Choroid plexus epithelial cell (primary cell): ENCODE data around the gene SNRPN.
"Not testable (repeated sequence)": the region's sequence is repeated elsewhere in the genome, so short reads cannot be mapped to it uniquely, and the experiment has no call there.

Experiments
- DNase-seq: peaks from one replicate; pipeline ENCODE4 v3.0.0-alpha.2; 2010; ENCODE audit warnings: low read depth
- H3K4me3 ChIP-seq: 2 replicates; pipeline ENCODE4 v1.5.1; 2011; ENCODE audit warnings: low read depth, mild to moderate bottlenecking, control low read depth, low read length, moderate library complexity
- CTCF ChIP-seq: conservative IDR thresholded peaks from 2 replicates; pipeline ENCODE4 v1.5.1; 2011; ENCODE audit warnings: low read depth, mild to moderate bottlenecking, control low read depth, inconsistent platforms, low read length, moderate library complexity

The SNRPN gene

GRCh38 chr15:24954783-24955530 is at the start of gene SNRPN, which contains the start of gene SNURF:
SNRPN (plus strand) TSS chr15:24954987; CDS start chr15:24974454, 19,467 bp downstream.
SNURF (plus strand) TSS chr15:24954987; CDS start chr15:24955049, 62 bp downstream.
- DNase-seq = peak; percentile 80
- peak within 1 kb of the TSS; percentile 70 for H3K4me3 ChIP-seq
- no peak for TF ChIP-seq CTCF

- no peak overlapping the region for H3K4me3 ChIP-seq
- DNase-seq = no peak
- TF ChIP-seq CTCF = no peak
These were observed 38.3 kb upstream of the SNRPN start for GRCh38 chr15:24916305-24917009.

GRCh38 chr15:24917431-24917830 is 37.4 kb upstream of the SNRPN start:
- no peak for TF ChIP-seq CTCF
- H3K4me3 ChIP-seq = no peak overlapping the region
- no peak for DNase-seq

GRCh38 chr15:24919446-24919845 is 35.3 kb upstream of the SNRPN start:
- no peak overlapping the region for H3K4me3 ChIP-seq
- no peak for TF ChIP-seq CTCF
- DNase-seq = no peak

- not testable (repeated sequence) for H3K4me3 ChIP-seq, DNase-seq
These were observed 32.0 kb upstream of the SNRPN start for GRCh38 chr15:24922781-24923180.

- TF ChIP-seq CTCF = no peak
- DNase-seq = no peak
- no peak overlapping the region for H3K4me3 ChIP-seq
These were observed 30.6 kb upstream of the SNRPN start for GRCh38 chr15:24924153-24924552.

GRCh38 chr15:24924621-24925020 is 30.2 kb upstream of the SNRPN start:
- no peak for TF ChIP-seq CTCF
- H3K4me3 ChIP-seq = no peak overlapping the region
- DNase-seq = no peak

- not testable (repeated sequence) for H3K4me3 ChIP-seq, DNase-seq
These were observed 22.7 kb upstream of the SNRPN start for GRCh38 chr15:24931874-24932732.
